H1 (cell line): Measurements from ENCODE around the gene SRRM3. TPM values are rescaled to one million over a fixed set of nuclear protein-coding genes. Genes with fewer than 3 reads are reported as not detected.

ENCODE experiments used
- CTCF ChIA-PET: fragments of 300-600 bp; sonication (Branson Sonifier 250); formaldehyde crosslinking; loops from one replicate; lab custom pipeline; 2021; ENCODE audit not compliant: partially characterized antibody; lab: Charles Lee
- POLR2A ChIA-PET: fragments of 300-600 bp; sonication (Branson Sonifier 250); formaldehyde crosslinking; loops from one replicate; lab custom pipeline; 2021; ENCODE audit warnings: inconsistent platforms; ENCODE audit not compliant: partially characterized antibody; lab: Charles Lee
- DNase-seq, 2 experiments: peaks; one replicate each; pipeline versions ENCODE4 v3.0.0 to v3.0.0-alpha.2; 2010 to 2022; ENCODE audit warnings: low spot score in 2 of 2, low read depth in 1 of 2, mixed read lengths in 1 of 2
- FAIRE-seq: peaks from 2 replicates; lab custom pipeline; 2011; peaks lifted over from hg19 to GRCh38; lab: Jason Lieb, UNC
- H2AFZ ChIP-seq: 2 replicates; pipeline ENCODE4 v1.8.1; 2012; ENCODE audit warnings: low read length, inconsistent platforms
- H2AK5ac ChIP-seq: 2 replicates; pipeline ENCODE4 v1.6.1; 2013; ENCODE audit warnings: low read depth, low read length
- H2BK120ac ChIP-seq: replicated peaks from 2 replicates; pipeline ENCODE3; 2013; ENCODE audit warnings: low read depth, low read length, inconsistent platforms
- H2BK12ac ChIP-seq: 2 replicates; pipeline ENCODE4 v1.6.1; 2013; ENCODE audit warnings: low read depth, low read length
- H2BK15ac ChIP-seq: 2 replicates; pipeline ENCODE4 v1.6.1; 2013; ENCODE audit warnings: low read length
- H2BK20ac ChIP-seq: 2 replicates; pipeline ENCODE4 v1.6.1; 2013; ENCODE audit warnings: low read length
- H2BK5ac ChIP-seq: 2 replicates; pipeline ENCODE4 v1.6.1; 2013; ENCODE audit warnings: low read depth, low read length
- H3K14ac ChIP-seq: 2 replicates; pipeline ENCODE4 v1.6.1; 2013; ENCODE audit warnings: inconsistent platforms; ENCODE audit not compliant: insufficient read length
- H3K18ac ChIP-seq: 2 replicates; pipeline ENCODE4 v1.6.1; 2013; ENCODE audit warnings: low read length; ENCODE audit errors: extremely low read depth
- H3K23ac ChIP-seq: 2 replicates; pipeline ENCODE4 v1.6.1; 2013; ENCODE audit warnings: inconsistent platforms; ENCODE audit not compliant: insufficient read length
- H3K23me2 ChIP-seq: 2 replicates; pipeline ENCODE4 v1.6.1; 2013; ENCODE audit warnings: low read depth, low read length
- H3K27ac ChIP-seq: 2 replicates; pipeline ENCODE4 v1.6.1; 2011; ENCODE audit warnings: low read depth, low read length, inconsistent platforms
- H3K27me3 ChIP-seq, 4 experiments: replicated peaks in 1 of 4; 1 replicate in 1 of 4; 2 replicates in 3 of 4; pipeline versions ENCODE4 v1.6.1 to v1.8.1; 2011 to 2013; ENCODE audit warnings: low read length in 3 of 4, mild to moderate bottlenecking in 3 of 4, inconsistent platforms in 2 of 4, mixed read lengths in 2 of 4, moderate library complexity in 1 of 4; ENCODE audit not compliant: control insufficient read depth in 3 of 4, insufficient read depth in 3 of 4; ENCODE audit errors: extremely low read depth in 1 of 4
- H3K36me3 ChIP-seq, 4 experiments: 2 replicates each; pipeline versions ENCODE4 v1.6.1 to v1.8.1; 2011 to 2013; ENCODE audit warnings: mild to moderate bottlenecking in 4 of 4, low read length in 3 of 4, moderate library complexity in 2 of 4, control low read depth in 1 of 4, inconsistent platforms in 1 of 4; ENCODE audit not compliant: insufficient read depth in 4 of 4, control insufficient read depth in 2 of 4
- H3K4ac ChIP-seq: replicated peaks from 2 replicates; pipeline ENCODE3; 2013; ENCODE audit warnings: low read length, low read depth, mixed read lengths, inconsistent platforms; ENCODE audit not compliant: insufficient read length
- H3K4me1 ChIP-seq, 4 experiments: replicated peaks in 1 of 4; 1 replicate in 1 of 4; 2 replicates in 3 of 4; pipeline versions ENCODE4 v1.6.1 to v1.8.1; 2011 to 2013; ENCODE audit warnings: low read length in 3 of 4, inconsistent platforms in 2 of 4, mixed read lengths in 1 of 4; ENCODE audit not compliant: insufficient read depth in 4 of 4, control insufficient read depth in 3 of 4
- H3K4me2 ChIP-seq, 2 experiments: 2 replicates each; pipeline versions ENCODE4 v1.6.1 to v1.8.1; 2011 to 2013; ENCODE audit warnings: low read depth in 2 of 2, low read length in 2 of 2, control low read depth in 1 of 2, inconsistent platforms in 1 of 2, mild to moderate bottlenecking in 1 of 2; ENCODE audit not compliant: insufficient read depth in 1 of 2
- H3K4me3 ChIP-seq, 4 experiments: fragments of 200-600, 300-600 bp in 1 of 4; sonication (generic), shearing (Covaris generic), sonication (Bioruptor Twin) in 1 of 4; 2 replicates each; pipeline versions ENCODE4 v1.5.1 to v1.8.1; 2011 to 2016; ENCODE audit warnings: low read length in 4 of 4, low read depth in 3 of 4, control low read depth in 2 of 4, inconsistent platforms in 2 of 4, mild to moderate bottlenecking in 2 of 4, mixed read lengths in 1 of 4, moderate library complexity in 1 of 4; ENCODE audit not compliant: insufficient read depth in 2 of 4; ENCODE audit errors: extremely low read depth in 1 of 4
- H3K56ac ChIP-seq: replicated peaks from 2 replicates; pipeline ENCODE3; 2013; ENCODE audit warnings: low read depth, mild to moderate bottlenecking, mixed read lengths, low read length, inconsistent platforms; ENCODE audit not compliant: insufficient read length
- H3K79me1 ChIP-seq: 2 replicates; pipeline ENCODE4 v1.6.1; 2013; ENCODE audit warnings: low read depth, low read length, control low read depth
- H3K79me2 ChIP-seq, 2 experiments: 2 replicates each; pipeline versions ENCODE4 v1.6.1 to v1.8.1; 2012 to 2013; ENCODE audit warnings: low read length in 2 of 2, mild to moderate bottlenecking in 2 of 2, inconsistent platforms in 1 of 2; ENCODE audit not compliant: insufficient read depth in 2 of 2, control insufficient read depth in 1 of 2
- H3K9ac ChIP-seq, 4 experiments: replicated peaks in 1 of 4; 1 replicate in 1 of 4; 2 replicates in 3 of 4; pipeline versions ENCODE4 v1.6.1 to v1.8.1; 2011 to 2013; ENCODE audit warnings: low read depth in 3 of 4, low read length in 3 of 4, control low read depth in 2 of 4, mild to moderate bottlenecking in 2 of 4, moderate library complexity in 2 of 4, inconsistent platforms in 1 of 4; ENCODE audit errors: extremely low read depth in 1 of 4
- H3K9me3 ChIP-seq, 2 experiments: 2 replicates each; pipeline versions ENCODE4 v1.6.1 to v1.8.1; 2012 to 2013; ENCODE audit warnings: mild to moderate bottlenecking in 2 of 2, moderate library complexity in 2 of 2, control low read depth in 1 of 2, inconsistent platforms in 1 of 2, low read depth in 1 of 2, low read length in 1 of 2, mixed read lengths in 1 of 2; ENCODE audit not compliant: insufficient read depth in 2 of 2
- H4K20me1 ChIP-seq, 2 experiments: replicated peaks in 1 of 2; 2 replicates each; pipeline versions ENCODE3 to v1.8.1; 2011 to 2013; ENCODE audit warnings: inconsistent platforms in 2 of 2, low read length in 2 of 2, mild to moderate bottlenecking in 1 of 2; ENCODE audit not compliant: insufficient read depth in 2 of 2, control insufficient read depth in 1 of 2
- H4K5ac ChIP-seq: 2 replicates; pipeline ENCODE4 v1.6.1; 2013; ENCODE audit warnings: low read length, low read depth, mixed read lengths, inconsistent platforms; ENCODE audit not compliant: insufficient read length
- H4K8ac ChIP-seq: 2 replicates; pipeline ENCODE4 v1.8.0; 2013; ENCODE audit warnings: mild to moderate bottlenecking, moderate library complexity, low read length, inconsistent platforms; ENCODE audit not compliant: insufficient read depth; ENCODE audit errors: extremely low read depth
- H4K91ac ChIP-seq: replicated peaks from 2 replicates; pipeline ENCODE3; 2013; ENCODE audit warnings: low read length, mixed read lengths, inconsistent platforms; ENCODE audit not compliant: insufficient read length
- SIX5 ChIP-seq: IDR thresholded peaks from 2 replicates; pipeline ENCODE4 v1.6.1; 2011; ENCODE audit warnings: mild to moderate bottlenecking, low read depth, low read length
- WGBS, 2 experiments: shearing (Covaris generic) in 1 of 2; methylation state at CpG; one replicate each; pipeline versions ENCODE4 v1.1.6 to v1.1.7; 2013 to 2015; ENCODE audit warnings: low lambda C conversion rate in 2 of 2, mixed read lengths in 2 of 2, inconsistent platforms in 1 of 2, low coverage in 1 of 2, missing lambda C conversion rate in 1 of 2; ENCODE audit not compliant: insufficient replicate concordance in 2 of 2, insufficient coverage in 1 of 2, insufficient read length in 1 of 2; ENCODE audit errors: extremely low coverage in 1 of 2, missing lambda C conversion rate in 1 of 2; 5-methylcytosine and 5-hydroxymethylcytosine counted together
- polyA plus RNA-seq, 7 experiments: library from polyadenylated mRNA; depleted of rRNA in 3 of 7; stranded (reverse) in 5 of 7; unstranded in 2 of 7; fragments of >200 nt in 5 of 7; fragments of 200-250 nt in 2 of 7; gene quantifications; 1 replicate in 5 of 7; 2 replicates in 1 of 7; 4 replicates in 1 of 7; pipeline versions ENCODE4 v1.2.1 to v1.2.3, GENCODE V29; 2011 to 2013; ENCODE audit warnings: missing spikeins in 2 of 7, mixed read lengths in 2 of 7
- total RNA-seq: library from RNA; stranded (reverse); fragmentation: NEBNext Ultra II Directional; extraction: Animal tissue kit (Norgen Biotek cat#: 25700); gene quantifications from 2 replicates; pipeline ENCODE4 v1.2.1, GENCODE V29; 2021

SRRM3 gene
- total and polyA plus RNA-seq, 2 of the 8 experiments (the other 6 are each of a cell fraction or from before 2014, with no cell fraction given) = 10.4 to 17.4 TPM

DNA sequence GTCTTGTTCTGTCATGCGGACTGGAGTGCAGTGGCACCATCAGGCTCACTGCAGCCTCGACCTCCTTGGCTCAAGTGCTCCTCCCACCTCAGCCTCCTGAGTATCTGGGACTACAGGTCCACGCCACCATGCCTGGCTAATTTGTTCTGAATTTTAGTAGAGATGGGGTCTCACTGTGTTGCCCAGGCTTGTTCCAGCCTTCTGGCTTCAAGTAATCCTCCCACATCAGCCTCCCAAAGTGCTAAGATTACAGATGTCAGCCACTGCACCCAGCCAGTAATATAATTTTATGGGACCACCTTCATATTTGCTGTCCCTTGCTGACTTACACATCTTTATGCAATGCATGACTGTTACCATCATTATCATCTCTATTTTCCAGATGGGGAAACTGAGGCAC, 99.3 kb downstream of the SRRM3 start:
- no peak for DNase-seq
- Histone ChIP-seq H3K9ac (no peak overlapping the region), H3K4ac (no peak overlapping the region), H3K18ac (no peak overlapping the region), H3K56ac (no peak overlapping the region), H3K27ac (no peak overlapping the region), H4K5ac (no peak overlapping the region), H3K4me1 (peaks cover 0 to 5% (median under 1%) of the 10 kb centered on the region in 4 experiments; a peak in 1 of 7 replicates), H2BK12ac (no peak overlapping the region; the same call in 1 of the 2 replicates), H3K23me2 (peaks cover 4% of the 10 kb centered on the region; the same call in 1 of the 2 replicates), H2BK120ac (no peak overlapping the region), H2BK5ac (no peak overlapping the region), H4K20me1 (no peaks in the 10 kb centered on the region), H3K36me3 (no peaks in the 10 kb centered on the region), H2AFZ (no peak overlapping the region), H4K8ac (no peak overlapping the region), H3K79me2 (no peaks in the 10 kb centered on the region), H2BK20ac (no peak overlapping the region), H3K79me1 (no peaks in the 10 kb centered on the region), H3K4me3 (no peak overlapping the region), H2BK15ac (no peak overlapping the region), H3K4me2 (no peak overlapping the region), H3K14ac (no peak overlapping the region), H3K27me3 (peaks cover 0 to 6% (median 4%) of the 10 kb centered on the region in 4 experiments; a peak in 3 of 7 replicates), H4K91ac (no peak overlapping the region), H3K9me3 (no peaks in the 10 kb centered on the region), H3K23ac (no peak overlapping the region), H2AK5ac (no peak overlapping the region)
- TF ChIP-seq SIX5 = no peak
- ChIA-PET CTCF (interaction anchor here (5.0 to 20.9 kb wide), 2 partner anchors 10 to 13 kb away, joined by 41 to 426 read pairs; no protein-coding TSS in a partner anchor), POLR2A (no interaction called here)
- no peak for FAIRE-seq
- WGBS, 2 experiments = 90% methylated on average over 3 of the region's 3 CpGs; no CpG with 5 or more reads in 1 of the 2 experiments
